Trophoblast cell (in vitro differentiated cells and primary cell): ENCODE measurements around the gene CLEC16A.

Source experiments
- DNase-seq, 2 donors: peaks; one replicate each; pipeline ENCODE4 v3.0.0-alpha.2; 2016
- H2AFZ ChIP-seq: 2 replicates; pipeline ENCODE4 v1.6.1; 2013; ENCODE audit warnings: low read length, moderate library complexity, mild to moderate bottlenecking; ENCODE audit not compliant: insufficient read depth, poor library complexity
- H2AK5ac ChIP-seq: 2 replicates; pipeline ENCODE4 v1.6.1; 2013; ENCODE audit warnings: mild to moderate bottlenecking, low read length
- H2BK120ac ChIP-seq: 2 replicates; pipeline ENCODE4 v1.6.1; 2013; ENCODE audit warnings: low read length, mild to moderate bottlenecking, moderate library complexity; ENCODE audit not compliant: insufficient read depth, poor library complexity
- H2BK12ac ChIP-seq: 2 replicates; pipeline ENCODE4 v1.6.1; 2013; ENCODE audit warnings: mild to moderate bottlenecking, low read length, moderate library complexity
- H2BK5ac ChIP-seq: 2 replicates; pipeline ENCODE4 v1.6.1; 2013; ENCODE audit warnings: low read length, low read depth, moderate library complexity, mild to moderate bottlenecking; ENCODE audit not compliant: poor library complexity
- H3K14ac ChIP-seq: 2 replicates; pipeline ENCODE4 v1.6.1; 2013; ENCODE audit warnings: mild to moderate bottlenecking, low read length
- H3K18ac ChIP-seq: 2 replicates; pipeline ENCODE4 v1.6.1; 2013; ENCODE audit warnings: mild to moderate bottlenecking, low read length
- H3K23ac ChIP-seq: 2 replicates; pipeline ENCODE4 v1.6.1; 2013; ENCODE audit warnings: low read length
- H3K27ac ChIP-seq: 2 replicates; pipeline ENCODE4 v1.5.1; 2013; ENCODE audit warnings: low read depth, mild to moderate bottlenecking, inconsistent platforms, low read length, moderate library complexity
- H3K27me3 ChIP-seq: 2 replicates; pipeline ENCODE4 v1.6.1; 2013; ENCODE audit warnings: inconsistent platforms, mild to moderate bottlenecking, low read length, moderate library complexity; ENCODE audit not compliant: insufficient read depth
- H3K36me3 ChIP-seq, 2 experiments: 1 replicate in 1 of 2; 2 replicates in 1 of 2; pipeline ENCODE4 v1.6.1; 2013; ENCODE audit warnings: low read length in 2 of 2, mild to moderate bottlenecking in 2 of 2, moderate library complexity in 1 of 2; ENCODE audit not compliant: insufficient read depth in 2 of 2, control insufficient read depth in 1 of 2
- H3K4ac ChIP-seq: 2 replicates; pipeline ENCODE4 v1.6.1; 2013; ENCODE audit warnings: low read depth, mild to moderate bottlenecking, low read length, moderate library complexity
- H3K4me1 ChIP-seq, 2 experiments: 1 replicate in 1 of 2; 2 replicates in 1 of 2; pipeline ENCODE4 v1.6.1; 2013; ENCODE audit warnings: low read length in 2 of 2, mild to moderate bottlenecking in 2 of 2, moderate library complexity in 1 of 2; ENCODE audit not compliant: insufficient read depth in 2 of 2, control insufficient read depth in 1 of 2
- H3K4me2 ChIP-seq: 2 replicates; pipeline ENCODE4 v1.6.1; 2013; ENCODE audit warnings: inconsistent platforms, mild to moderate bottlenecking, low read length, moderate library complexity
- H3K4me3 ChIP-seq: 2 replicates; pipeline ENCODE4 v1.5.1; 2013; ENCODE audit warnings: mild to moderate bottlenecking, low read depth, low read length, inconsistent platforms
- H3K79me1 ChIP-seq: one replicate; pipeline ENCODE4 v1.6.1; 2013; ENCODE audit warnings: low read length
- H3K79me2 ChIP-seq: 2 replicates; pipeline ENCODE4 v1.6.1; 2013; ENCODE audit warnings: low read length, mild to moderate bottlenecking; ENCODE audit not compliant: control insufficient read depth, insufficient read depth, poor library complexity
- H3K9ac ChIP-seq: 2 replicates; pipeline ENCODE4 v1.6.1; 2013; ENCODE audit warnings: mild to moderate bottlenecking, low read length
- H3K9me3 ChIP-seq: 2 replicates; pipeline ENCODE4 v1.6.1; 2013; ENCODE audit warnings: low read depth, mild to moderate bottlenecking, control low read depth, inconsistent platforms, low read length; ENCODE audit not compliant: insufficient read depth
- H4K12ac ChIP-seq: 2 replicates; pipeline ENCODE4 v1.6.1; 2013; ENCODE audit warnings: low read depth, mild to moderate bottlenecking, low read length, moderate library complexity
- H4K8ac ChIP-seq: 2 replicates; pipeline ENCODE4 v1.6.1; 2013; ENCODE audit warnings: low read depth, mild to moderate bottlenecking, low read length, moderate library complexity
- H4K91ac ChIP-seq: one replicate; pipeline ENCODE4 v1.6.1; 2013; ENCODE audit warnings: low read depth, mild to moderate bottlenecking, low read length, moderate library complexity
- WGBS: extraction: QIAGEN DNeasy Blood & Tissue Kit; methylation state at CpG from one replicate; pipeline ENCODE4 v1.1.7; 2013; ENCODE audit warnings: missing lambda C conversion rate; ENCODE audit not compliant: insufficient read length, insufficient coverage; ENCODE audit errors: extremely low coverage; 5-methylcytosine and 5-hydroxymethylcytosine counted together

CLEC16A gene

GRCh38 chr16:11045441-11045840, 101.1 kb downstream of the CLEC16A start:
- no peak overlapping the region for H3K23ac ChIP-seq
- peaks cover 2% of the 10 kb centered on the region for H3K79me1 ChIP-seq
- DNase-seq, result no peak
- H3K14ac ChIP-seq, result no peak overlapping the region
- H4K91ac ChIP-seq, result no peak overlapping the region
- no peak overlapping the region for H2AFZ ChIP-seq
- H3K9me3 ChIP-seq, result no peaks in the 10 kb centered on the region
- no peak overlapping the region for H3K4me3 ChIP-seq
- peaks cover 10 to 14% of the 10 kb centered on the region in 2 experiments for H3K4me1 ChIP-seq
- no peak overlapping the region for H2AK5ac ChIP-seq
- H3K27me3 ChIP-seq, result no peaks in the 10 kb centered on the region
- no peak overlapping the region for H2BK12ac ChIP-seq
- H3K36me3 ChIP-seq, result peaks cover 11 to 16% of the 10 kb centered on the region in 2 experiments
- no peaks in the 10 kb centered on the region for H3K79me2 ChIP-seq
- no peak overlapping the region for H4K8ac ChIP-seq
- H3K27ac ChIP-seq, result no peak overlapping the region
- WGBS, result no CpG with 5 or more reads among the region's 5 CpGs
- no peak overlapping the region for H4K12ac ChIP-seq
- H3K4me2 ChIP-seq, result no peak overlapping the region
- no peak overlapping the region for H2BK5ac ChIP-seq
- no peak overlapping the region for H3K9ac ChIP-seq
- no peak overlapping the region for H3K4ac ChIP-seq
- no peak overlapping the region for H3K18ac ChIP-seq
- H2BK120ac ChIP-seq, result no peak overlapping the region

DNA sequence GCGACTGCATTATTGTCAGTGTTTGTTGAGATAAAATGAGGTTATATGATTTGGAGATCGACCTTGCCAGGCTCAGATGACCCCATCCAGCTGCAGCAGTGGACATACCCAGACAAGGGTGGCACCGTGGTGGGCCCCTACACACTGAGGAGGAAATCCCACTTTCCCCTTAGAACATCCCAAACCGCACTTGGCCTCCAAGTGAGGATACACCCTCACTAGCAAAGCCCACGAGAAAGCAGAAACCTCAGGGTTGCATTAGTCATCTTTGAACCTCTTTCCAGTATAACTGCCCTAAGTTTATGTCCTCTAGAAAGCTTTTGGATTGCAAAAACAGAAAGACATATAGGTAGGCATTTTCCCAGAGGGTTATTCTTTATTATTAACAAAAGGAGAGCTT, 101.5 kb downstream of the CLEC16A start:
- Histone ChIP-seq H3K4me3 (no peak overlapping the region), H2BK120ac (no peak overlapping the region), H3K79me1 (peaks cover 2% of the 10 kb centered on the region), H4K8ac (no peak overlapping the region), H2AK5ac (no peak overlapping the region), H4K91ac (no peak overlapping the region), H3K27ac (no peak overlapping the region), H3K9ac (no peak overlapping the region), H4K12ac (no peak overlapping the region), H2AFZ (no peak overlapping the region), H3K9me3 (no peaks in the 10 kb centered on the region), H3K14ac (no peak overlapping the region), H3K27me3 (no peaks in the 10 kb centered on the region), H2BK5ac (no peak overlapping the region), H3K4ac (no peak overlapping the region), H3K23ac (no peak overlapping the region), H3K79me2 (no peaks in the 10 kb centered on the region), H3K4me2 (no peak overlapping the region), H3K18ac (no peak overlapping the region), H2BK12ac (no peak overlapping the region), H3K36me3 (peaks cover 9 to 14% of the 10 kb centered on the region in 2 experiments), H3K4me1 (peaks cover 10 to 14% of the 10 kb centered on the region in 2 experiments)
- WGBS, result no CpG with 5 or more reads among the region's 5 CpGs
- DNase-seq, result no peak

DNA sequence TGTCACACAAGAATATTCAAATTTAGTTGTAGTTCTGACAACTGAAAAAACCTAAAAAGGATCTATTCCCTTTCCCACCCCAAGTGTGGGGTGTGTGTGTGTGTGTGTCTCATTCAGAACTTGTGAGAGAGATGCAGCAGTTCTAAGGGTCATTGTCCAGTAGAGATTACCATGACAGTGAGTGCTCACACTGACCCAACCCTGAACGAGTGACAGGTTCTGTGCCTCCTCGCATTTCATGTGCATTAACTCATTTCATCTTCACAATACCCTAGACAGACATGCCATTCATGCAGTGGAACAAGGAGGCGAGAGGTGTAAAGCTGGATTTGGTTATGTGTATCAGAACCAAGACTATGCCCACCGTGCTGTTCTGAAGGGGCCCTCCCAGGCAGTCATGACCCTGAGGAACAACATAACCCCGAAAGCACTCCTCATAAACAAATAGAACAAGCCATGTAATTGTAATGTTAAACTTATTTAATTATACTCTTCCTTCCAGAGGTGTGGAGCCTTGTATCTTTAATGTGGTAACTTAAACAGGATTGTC, 102.1 kb downstream of the CLEC16A start:
- Histone ChIP-seq H2BK12ac (no peak overlapping the region), H4K91ac (no peak overlapping the region), H2BK5ac (no peak overlapping the region), H3K9ac (no peak overlapping the region), H3K79me1 (peaks cover 2% of the 10 kb centered on the region), H2AK5ac (no peak overlapping the region), H3K18ac (no peak overlapping the region), H4K12ac (no peak overlapping the region), H2AFZ (no peak overlapping the region), H2BK120ac (no peak overlapping the region), H3K4me3 (no peak overlapping the region), H3K27ac (no peak overlapping the region), H3K4ac (no peak overlapping the region), H3K36me3 (peaks cover 9% of the 10 kb centered on the region in 2 experiments), H3K14ac (no peak overlapping the region), H3K23ac (no peak overlapping the region), H3K9me3 (no peaks in the 10 kb centered on the region), H4K8ac (no peak overlapping the region), H3K27me3 (no peaks in the 10 kb centered on the region), H3K79me2 (no peaks in the 10 kb centered on the region), H3K4me1 (peaks cover 10 to 14% of the 10 kb centered on the region in 2 experiments), H3K4me2 (no peak overlapping the region)
- DNase-seq, result no peak
- WGBS, result no CpG with 5 or more reads among the region's 5 CpGs

DNA sequence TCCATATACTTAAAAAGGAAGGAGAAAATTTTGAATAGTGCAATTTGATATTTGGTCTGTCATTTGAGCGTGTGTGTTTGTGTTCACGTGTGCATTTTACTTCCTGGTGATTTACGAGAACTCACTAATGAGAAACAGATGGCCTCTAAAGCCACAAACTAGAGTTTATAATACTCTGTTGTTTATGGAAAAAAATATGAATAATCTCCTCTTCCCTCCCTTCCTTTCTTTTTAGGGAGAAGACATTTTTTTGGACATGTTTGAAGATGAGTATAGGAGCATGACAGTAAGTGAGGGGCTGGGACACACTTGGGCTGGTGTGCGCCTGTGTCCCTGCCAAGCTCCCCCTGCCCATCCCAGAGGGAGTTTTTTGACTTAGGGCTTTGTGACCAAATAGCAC, 102.7 kb downstream of the CLEC16A start:
- Histone ChIP-seq H3K79me1 (peaks cover 2% of the 10 kb centered on the region), H2BK12ac (no peak overlapping the region), H3K18ac (no peak overlapping the region), H4K8ac (no peak overlapping the region), H3K4me1 (peaks cover 10 to 16% of the 10 kb centered on the region in 2 experiments), H2AK5ac (no peak overlapping the region), H2BK5ac (no peak overlapping the region), H3K36me3 (peaks cover 7 to 9% of the 10 kb centered on the region in 2 experiments), H2AFZ (no peak overlapping the region), H3K27ac (no peak overlapping the region), H3K4ac (no peak overlapping the region), H2BK120ac (no peak overlapping the region), H3K9me3 (no peaks in the 10 kb centered on the region), H4K91ac (no peak overlapping the region), H3K14ac (no peak overlapping the region), H3K23ac (no peak overlapping the region), H3K27me3 (no peaks in the 10 kb centered on the region), H3K9ac (no peak overlapping the region), H3K4me3 (no peak overlapping the region), H4K12ac (no peak overlapping the region), H3K4me2 (no peak overlapping the region), H3K79me2 (no peaks in the 10 kb centered on the region)
- no CpG with 5 or more reads among the region's 4 CpGs for WGBS
- no peak for DNase-seq
